ENCODE results near the gene YIPF7. TPM values are rescaled to one million over a fixed set of nuclear protein-coding genes. Genes with fewer than 3 reads are reported as not detected.

YIPF7 gene
- total and polyA plus RNA-seq, 9 of the 15 experiments (the other 6 are each of a cell fraction or from before 2014, with no cell fraction given), result 0.14 TPM; not detected in 8

DNA sequence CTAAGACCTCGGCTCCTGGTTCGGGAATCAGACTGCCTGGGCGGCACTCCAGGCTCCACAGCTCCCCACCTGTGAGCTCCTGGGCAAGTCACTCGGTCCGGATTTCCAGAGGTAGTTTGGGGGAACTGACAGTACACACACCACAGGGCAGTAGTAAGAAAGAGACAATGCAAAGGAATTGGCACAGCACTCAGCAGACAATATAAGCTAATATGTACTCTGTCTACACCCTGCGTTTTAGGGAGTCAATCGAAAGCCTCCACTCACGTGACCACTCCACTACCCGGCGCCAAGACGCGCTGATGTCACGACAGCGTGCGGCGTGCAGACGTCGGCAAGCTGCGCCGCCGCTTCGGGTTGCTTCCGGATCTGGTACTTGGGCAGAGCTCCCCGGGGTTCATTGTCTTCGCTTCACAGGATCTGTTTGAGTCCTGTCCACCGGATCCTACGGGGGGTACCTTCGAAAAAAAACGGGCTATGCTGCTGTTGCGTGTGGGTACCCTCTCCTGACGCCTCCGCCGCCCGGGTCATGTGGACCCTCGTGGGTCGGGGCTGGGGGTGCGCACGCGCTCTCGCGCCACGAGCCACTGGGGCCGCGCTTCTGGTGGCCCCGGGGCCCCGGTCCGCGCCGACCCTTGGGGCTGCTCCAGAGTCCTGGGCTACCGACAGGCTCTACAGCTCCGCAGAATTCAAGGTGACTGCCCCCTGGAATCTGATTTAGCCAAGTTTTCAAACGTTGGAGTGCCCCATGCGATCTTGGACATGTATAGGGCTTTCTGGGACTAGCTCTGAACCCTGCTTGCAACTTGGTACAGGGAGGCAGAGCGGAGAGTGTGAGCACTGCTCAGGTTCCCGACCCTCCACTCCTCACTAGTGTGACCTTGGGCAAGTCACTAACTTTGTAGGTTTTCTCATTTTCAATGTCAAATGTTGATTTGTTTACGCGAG, 26.9 kb upstream of the YIPF7 start, which contains the start of gene GUF1 (continued):
- TF ChIP-seq SP2 (IDR thresholded peaks at IDR 0.05; ENCODE audit: extremely low read depth, low read depth, low read length, poor library complexity, severe bottlenecking) (no peak), ZNF347 (CRISPR knock-in tag; IDR thresholded peaks at IDR 0.05; ENCODE audit: low read depth) (no peak), CC2D1A (IDR thresholded peaks at IDR 0.05) (no peak), ZNF282 (CRISPR knock-in tag; IDR thresholded peaks at IDR 0.05) (no peak), SMC3 (conservative IDR thresholded peaks at IDR 0.05; ENCODE audit: insufficient read depth, low read depth, low read length) (no peak), HNRNPL (IDR thresholded peaks at IDR 0.05; ENCODE audit: low read depth, low read length) (no peak), ZNF583 (CRISPR knock-in tag; IDR thresholded peaks at IDR 0.05) (no peak), ZNF766 (CRISPR knock-in tag; conservative IDR thresholded peaks at IDR 0.05) (0 out of 2 replicates have a peak, but pooled peaks have one; percentile 20), MED1 (CRISPR knock-in tag; IDR thresholded peaks at IDR 0.05; ENCODE audit: borderline replicate concordance) (no peak), HNRNPH1 (optimal IDR thresholded peaks at IDR 0.05; ENCODE audit: low read depth, low read length) (no peak), ZSCAN32 (CRISPR knock-in tag; IDR thresholded peaks at IDR 0.05) (0 out of 2 replicates have a peak, but pooled peaks have one; percentile 32), DNMT1 (IDR thresholded peaks at IDR 0.05) (no peak), GTF2A2 (tag; IDR thresholded peaks at IDR 0.05) (no peak), MTA3 (IDR thresholded peaks at IDR 0.05; ENCODE audit: borderline replicate concordance) (0 out of 2 replicates have a peak, but pooled peaks have one; percentile 11), CREM (IDR thresholded peaks at IDR 0.05; ENCODE audit: low read depth) (peak; percentile 99), SIRT6 (IDR thresholded peaks at IDR 0.05; ENCODE audit: low read depth, low read length) (no peak)
- TF ChIP-seq, protein P1, sequence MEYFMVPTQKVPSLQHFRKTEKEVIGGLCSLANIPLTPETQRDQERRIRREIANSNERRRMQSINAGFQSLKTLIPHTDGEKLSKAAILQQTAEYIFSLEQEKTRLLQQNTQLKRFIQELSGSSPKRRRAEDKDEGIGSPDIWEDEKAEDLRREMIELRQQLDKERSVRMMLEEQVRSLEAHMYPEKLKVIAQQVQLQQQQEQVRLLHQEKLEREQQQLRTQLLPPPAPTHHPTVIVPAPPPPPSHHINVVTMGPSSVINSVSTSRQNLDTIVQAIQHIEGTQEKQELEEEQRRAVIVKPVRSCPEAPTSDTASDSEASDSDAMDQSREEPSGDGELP (CRISPR knock-in tag; IDR thresholded peaks at IDR 0.05; ENCODE audit: borderline replicate concordance), result peak; percentile 56; the same call in 1 of the 2 replicates
- TF ChIP-seq, protein P2, sequence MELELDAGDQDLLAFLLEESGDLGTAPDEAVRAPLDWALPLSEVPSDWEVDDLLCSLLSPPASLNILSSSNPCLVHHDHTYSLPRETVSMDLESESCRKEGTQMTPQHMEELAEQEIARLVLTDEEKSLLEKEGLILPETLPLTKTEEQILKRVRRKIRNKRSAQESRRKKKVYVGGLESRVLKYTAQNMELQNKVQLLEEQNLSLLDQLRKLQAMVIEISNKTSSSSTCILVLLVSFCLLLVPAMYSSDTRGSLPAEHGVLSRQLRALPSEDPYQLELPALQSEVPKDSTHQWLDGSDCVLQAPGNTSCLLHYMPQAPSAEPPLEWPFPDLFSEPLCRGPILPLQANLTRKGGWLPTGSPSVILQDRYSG (tag; conservative IDR thresholded peaks at IDR 0.05; ENCODE audit: low read depth), result no peak
- TF ChIP-seq, protein P3, sequence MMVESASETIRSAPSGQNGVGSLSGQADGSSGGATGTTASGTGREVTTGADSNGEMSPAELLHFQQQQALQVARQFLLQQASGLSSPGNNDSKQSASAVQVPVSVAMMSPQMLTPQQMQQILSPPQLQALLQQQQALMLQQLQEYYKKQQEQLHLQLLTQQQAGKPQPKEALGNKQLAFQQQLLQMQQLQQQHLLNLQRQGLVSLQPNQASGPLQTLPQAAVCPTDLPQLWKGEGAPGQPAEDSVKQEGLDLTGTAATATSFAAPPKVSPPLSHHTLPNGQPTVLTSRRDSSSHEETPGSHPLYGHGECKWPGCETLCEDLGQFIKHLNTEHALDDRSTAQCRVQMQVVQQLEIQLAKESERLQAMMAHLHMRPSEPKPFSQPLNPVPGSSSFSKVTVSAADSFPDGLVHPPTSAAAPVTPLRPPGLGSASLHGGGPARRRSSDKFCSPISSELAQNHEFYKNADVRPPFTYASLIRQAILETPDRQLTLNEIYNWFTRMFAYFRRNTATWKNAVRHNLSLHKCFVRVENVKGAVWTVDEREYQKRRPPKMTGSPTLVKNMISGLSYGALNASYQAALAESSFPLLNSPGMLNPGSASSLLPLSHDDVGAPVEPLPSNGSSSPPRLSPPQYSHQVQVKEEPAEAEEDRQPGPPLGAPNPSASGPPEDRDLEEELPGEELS (CRISPR knock-in tag; IDR thresholded peaks at IDR 0.05; ENCODE audit: borderline replicate concordance), result no peak
- TF ChIP-seq, protein P4, sequence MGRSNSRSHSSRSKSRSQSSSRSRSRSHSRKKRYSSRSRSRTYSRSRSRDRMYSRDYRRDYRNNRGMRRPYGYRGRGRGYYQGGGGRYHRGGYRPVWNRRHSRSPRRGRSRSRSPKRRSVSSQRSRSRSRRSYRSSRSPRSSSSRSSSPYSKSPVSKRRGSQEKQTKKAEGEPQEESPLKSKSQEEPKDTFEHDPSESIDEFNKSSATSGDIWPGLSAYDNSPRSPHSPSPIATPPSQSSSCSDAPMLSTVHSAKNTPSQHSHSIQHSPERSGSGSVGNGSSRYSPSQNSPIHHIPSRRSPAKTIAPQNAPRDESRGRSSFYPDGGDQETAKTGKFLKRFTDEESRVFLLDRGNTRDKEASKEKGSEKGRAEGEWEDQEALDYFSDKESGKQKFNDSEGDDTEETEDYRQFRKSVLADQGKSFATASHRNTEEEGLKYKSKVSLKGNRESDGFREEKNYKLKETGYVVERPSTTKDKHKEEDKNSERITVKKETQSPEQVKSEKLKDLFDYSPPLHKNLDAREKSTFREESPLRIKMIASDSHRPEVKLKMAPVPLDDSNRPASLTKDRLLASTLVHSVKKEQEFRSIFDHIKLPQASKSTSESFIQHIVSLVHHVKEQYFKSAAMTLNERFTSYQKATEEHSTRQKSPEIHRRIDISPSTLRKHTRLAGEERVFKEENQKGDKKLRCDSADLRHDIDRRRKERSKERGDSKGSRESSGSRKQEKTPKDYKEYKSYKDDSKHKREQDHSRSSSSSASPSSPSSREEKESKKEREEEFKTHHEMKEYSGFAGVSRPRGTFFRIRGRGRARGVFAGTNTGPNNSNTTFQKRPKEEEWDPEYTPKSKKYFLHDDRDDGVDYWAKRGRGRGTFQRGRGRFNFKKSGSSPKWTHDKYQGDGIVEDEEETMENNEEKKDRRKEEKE (IDR thresholded peaks at IDR 0.05; ENCODE audit: borderline replicate concordance in 1 of 2, control insufficient read depth in 1 of 2, low read depth in 2 of 2, low read length in 1 of 2), result no peak
